HG03558 (cell line): ENCODE measurements around the gene AKR1A1.

Source experiments
- ATAC-seq: cut with Tn5 transposase; IDR thresholded peaks from one replicate; pipeline ENCODE4 v1.9.1; 2021; ENCODE audit warnings: moderate number of reproducible peaks; ENCODE audit not compliant: unreplicated experiment; ENCODE audit errors: extremely low read depth

The AKR1A1 gene

GRCh38 chr1:45608175-45609156 lies 57.8 kb downstream of the AKR1A1 start:
- no peak for ATAC-seq

DNA sequence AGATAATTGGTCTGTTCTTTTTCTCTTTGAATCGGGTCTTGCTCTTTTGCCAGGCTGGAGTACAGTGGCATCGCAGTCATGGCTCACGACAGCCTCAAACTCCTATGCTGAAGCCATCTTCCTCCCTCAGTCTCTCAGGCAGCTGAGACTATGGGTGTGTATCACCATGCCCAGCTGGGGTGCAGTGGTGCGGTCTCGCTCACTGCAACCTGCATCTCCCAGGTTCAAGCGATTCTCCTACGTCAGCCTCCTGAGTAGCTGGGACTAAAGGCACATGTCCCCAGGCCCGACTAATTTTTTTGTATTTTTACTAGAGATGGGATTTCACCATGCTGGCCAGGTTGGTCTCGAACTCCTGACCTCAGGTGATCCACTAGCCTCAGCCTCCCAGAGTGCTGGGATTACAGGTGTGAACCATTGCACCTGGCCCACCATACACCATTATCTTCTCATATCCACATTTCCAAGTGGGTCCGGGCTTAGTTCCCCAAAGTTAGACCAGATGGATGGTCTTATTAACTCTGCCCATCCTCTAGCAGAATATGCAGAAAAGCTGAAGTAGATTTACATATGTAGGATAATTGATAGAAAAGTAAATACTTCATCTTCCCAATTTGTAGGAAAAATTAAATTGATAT lies 60.1 kb downstream of the AKR1A1 start:
- ATAC-seq: no peak

GRCh38 chr1:45612941-45613579 lies 62.4 kb downstream of the AKR1A1 start:
- no peak for ATAC-seq

GRCh38 chr1:45615885-45616284 lies 65.3 kb downstream of the AKR1A1 start:
- no peak for ATAC-seq

DNA sequence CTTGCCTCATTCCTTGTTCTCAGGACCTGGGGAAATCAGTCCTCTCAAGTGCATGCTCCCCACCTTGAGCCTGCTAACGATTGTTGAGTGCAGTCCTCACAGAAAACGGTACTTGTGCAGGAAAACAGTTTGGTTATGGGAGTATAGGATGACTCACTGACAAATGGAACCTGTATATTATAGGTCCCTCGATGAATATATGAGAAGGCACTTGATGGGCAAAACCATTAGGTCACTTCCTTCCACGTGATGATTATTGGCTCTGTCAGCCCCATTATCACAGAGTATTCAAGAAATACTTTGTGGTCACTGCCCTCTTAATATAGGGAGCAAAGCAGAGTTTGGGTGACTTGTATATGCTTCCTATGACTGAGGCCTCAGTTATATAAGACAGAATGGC lies 67.0 kb downstream of the AKR1A1 start:
- no peak for ATAC-seq

DNA sequence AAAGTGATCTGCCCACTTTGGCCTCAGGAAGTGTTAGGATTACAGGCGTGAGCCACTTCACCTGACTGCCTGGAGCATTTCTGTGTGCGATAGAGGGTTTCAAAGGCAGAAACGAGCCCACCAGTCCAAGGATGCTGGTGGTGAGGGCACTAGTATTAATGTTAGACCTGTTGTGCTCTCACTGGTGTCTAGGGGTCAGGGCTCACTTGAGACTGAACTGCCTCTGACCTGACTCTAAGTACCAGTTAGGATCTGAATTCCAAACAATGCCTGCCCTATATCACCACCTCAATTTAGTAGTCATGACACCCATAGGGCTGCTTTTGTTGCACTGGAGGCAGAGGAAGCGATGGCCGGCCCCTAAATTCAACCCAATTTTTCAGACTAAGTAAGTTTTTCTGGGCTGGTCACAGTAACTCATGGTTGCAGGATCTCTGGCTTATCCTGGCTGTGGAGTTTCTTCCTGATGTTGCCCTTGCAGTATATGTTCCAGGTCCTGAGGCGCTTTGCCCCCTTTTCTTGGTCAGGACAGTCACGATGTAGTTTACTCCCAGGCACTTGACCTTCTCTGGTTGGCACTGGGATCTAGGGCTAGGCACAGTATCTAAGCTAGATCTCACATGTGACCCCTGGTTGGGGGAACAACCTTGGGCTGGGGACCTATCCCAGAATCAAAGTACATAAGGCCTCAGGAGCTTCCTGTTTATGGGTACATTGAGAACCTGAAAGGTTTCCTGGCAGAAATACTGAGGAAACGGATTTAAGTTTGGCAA lies 68.7 kb downstream of the AKR1A1 start:
- ATAC-seq: no peak
